HL-60/S4 treated with retinoic acid at 250 ng/mL for 4 days and 3 days (cell line): ENCODE results near the gene PTPRG.

Experiments
- in situ Hi-C: fragments of 300-500 bp; cut with MboI; formaldehyde crosslinking; loops from 2 replicates; pipeline ENCODE4 v1.7.0; 2022; ENCODE audit warnings: low sequenced_read_pairs

PTPRG gene

GRCh38 chr3:61908382-61908781 is 347.0 kb downstream of the PTPRG start:
- in situ Hi-C loops: no loop called here

- in situ Hi-C loops: no loop called here
Observed at GRCh38 chr3:61910732-61911131, 349.4 kb downstream of the PTPRG start.

- in situ Hi-C loops: no loop called here
Observed at GRCh38 chr3:61912158-61912557, 350.8 kb downstream of the PTPRG start.

GRCh38 chr3:61913701-61914100 is 352.3 kb downstream of the PTPRG start:
- in situ Hi-C loops: no loop called here

- in situ Hi-C loops: no loop called here
Observed at GRCh38 chr3:61914276-61914675, 352.9 kb downstream of the PTPRG start.

- in situ Hi-C loops: no loop called here
Observed at GRCh38 chr3:61915296-61915695, 353.9 kb downstream of the PTPRG start.

- in situ Hi-C loops: no loop called here
Observed at GRCh38 chr3:61919371-61919770, 358.0 kb downstream of the PTPRG start.

- in situ Hi-C loops: no loop called here
Observed at GRCh38 chr3:61922118-61922517, 360.7 kb downstream of the PTPRG start.

- in situ Hi-C loops: no loop called here
Observed at GRCh38 chr3:61924090-61924735, 362.8 kb downstream of the PTPRG start.

GRCh38 chr3:61924991-61925390 is 363.6 kb downstream of the PTPRG start:
- in situ Hi-C loops: no loop called here

- in situ Hi-C loops: no loop called here
Observed at GRCh38 chr3:61925721-61926120, 364.4 kb downstream of the PTPRG start.

- in situ Hi-C loops: no loop called here
Observed at GRCh38 chr3:61926923-61927322, 365.6 kb downstream of the PTPRG start.

- in situ Hi-C loops: no loop called here
Observed at GRCh38 chr3:61927332-61927731, 366.0 kb downstream of the PTPRG start.

- in situ Hi-C loops: no loop called here
Observed at GRCh38 chr3:61928039-61928438, 366.7 kb downstream of the PTPRG start.

GRCh38 chr3:61928776-61929314 is 367.5 kb downstream of the PTPRG start:
- in situ Hi-C loops: no loop called here

GRCh38 chr3:61929617-61930016 is 368.2 kb downstream of the PTPRG start:
- in situ Hi-C loops: no loop called here

- in situ Hi-C loops: no loop called here
Observed at GRCh38 chr3:61932499-61932898, 371.1 kb downstream of the PTPRG start.

GRCh38 chr3:61933798-61934504 is 372.6 kb downstream of the PTPRG start:
- in situ Hi-C loops: no loop called here

- in situ Hi-C loops: no loop called here
Observed at GRCh38 chr3:61934505-61934871, 373.1 kb downstream of the PTPRG start.

- in situ Hi-C loops: no loop called here
Observed at GRCh38 chr3:61935814-61936213, 374.4 kb downstream of the PTPRG start.

- in situ Hi-C loops: no loop called here
Observed at GRCh38 chr3:61936344-61936937, 375.1 kb downstream of the PTPRG start.

- in situ Hi-C loops: no loop called here
Observed at GRCh38 chr3:61937477-61937876, 376.1 kb downstream of the PTPRG start.
